ENCODE measurements around the gene TPRA1. TPM values are rescaled to one million over a fixed set of nuclear protein-coding genes. Genes with fewer than 3 reads are reported as not detected.

TPRA1 gene
- total and polyA plus RNA-seq, 2 of the 4 experiments (the other 2 are of a cell fraction): 17.9 to 40.1 TPM

Small RNA genes within 50 kb of the gene (microRNA-seq; reads per million reads assigned to microRNA genes)
- gene AC084035.1 (ENCODE audit: insufficient read depth, insufficient read length) (not detected), gene MIR6825 (ENCODE audit: insufficient read depth in 1 of 2, insufficient read length in 1 of 2, unreplicated experiment in 1 of 2) (0 to 6.2 reads per million in 2 experiments), gene MIR7976 (ENCODE audit: insufficient read depth in 1 of 2, insufficient read length in 1 of 2, unreplicated experiment in 1 of 2) (1.8 to 2.1 reads per million in 2 experiments)

Small RNA genes within 50 kb of the gene (small RNA-seq; reads per million reads assigned to genes)
- gene AC084035.1: 0 reads per million in 5 experiments
- gene MIR6825: 0 reads per million in 5 experiments
- gene MIR7976: 0 to 13.3 (median 7.5) reads per million in 5 experiments

Other genes starting within 250 kb of the TPRA1 start
- gene MCM2, start 7.7 kb upstream of the TPRA1 start, total RNA-seq (2012; rRNA removed): 68.0 and 73.8 TPM in 2 replicates
- 32.3 and 34.5 TPM in 2 replicates for gene MCM2, start 7.7 kb upstream of the TPRA1 start, polyA plus RNA-seq (2012; rRNA removed)
- 1.6 and 1.7 TPM in 2 replicates for gene PODXL2, start 38.5 kb upstream of the TPRA1 start, total RNA-seq (2012; rRNA removed)
- 5.4 and 5.8 TPM in 2 replicates for gene PODXL2, start 38.5 kb upstream of the TPRA1 start, polyA plus RNA-seq (2012; rRNA removed)
- 3.2 and 3.3 TPM in 2 replicates for gene ABTB1, start 82.2 kb upstream of the TPRA1 start, total RNA-seq (2012; rRNA removed)
- gene ABTB1, start 82.2 kb upstream of the TPRA1 start, polyA plus RNA-seq (2012; rRNA removed): 23.0 and 25.3 TPM in 2 replicates
- gene MGLL, start 231.8 kb upstream of the TPRA1 start, total RNA-seq (2012; rRNA removed): 23.6 and 23.7 TPM in 2 replicates
- 59.9 and 60.6 TPM in 2 replicates for gene MGLL, start 231.8 kb upstream of the TPRA1 start, polyA plus RNA-seq (2012; rRNA removed)